Keratinocyte (primary cell): ENCODE measurements around the gene WNT9B.

Source experiments
- CTCF ChIP-seq, 3 experiments: IDR thresholded peaks in 1 of 3; conservative IDR thresholded peaks in 1 of 3; optimal IDR thresholded peaks in 1 of 3; 2 replicates in 2 of 3; 3 replicates in 1 of 3; pipeline versions ENCODE3 to v1.5.1; 2011; ENCODE audit warnings: low read length in 3 of 3, mild to moderate bottlenecking in 3 of 3, moderate library complexity in 2 of 3, control low read depth in 1 of 3, inconsistent platforms in 1 of 3; ENCODE audit not compliant: insufficient read depth in 2 of 3; ENCODE audit errors: extremely low read depth in 1 of 3
- EZH2 ChIP-seq: IDR thresholded peaks from one replicate; pipeline ENCODE4 v1.6.1; 2012; ENCODE audit warnings: inconsistent platforms, mild to moderate bottlenecking, low read length, moderate library complexity

GRCh38 chr17:46894024-46894423 is 42.6 kb downstream of the WNT9B start:
- TF ChIP-seq CTCF (optimal IDR thresholded peaks at IDR 0.05 in 1 of 3, IDR thresholded peaks at IDR 0.05 in 1 of 3, conservative IDR thresholded peaks at IDR 0.05 in 1 of 3; ENCODE audit: extremely low read depth in 1 of 3, insufficient read depth in 2 of 3, low read length in 3 of 3) (no peak), EZH2 (no peak)
